A204.1 (cell line): ENCODE results near the gene DIP2C.
"Not testable (repeated sequence)": the region's sequence is repeated elsewhere in the genome, so short reads cannot be mapped to it uniquely, and the experiment has no call there.

ENCODE experiments used
- FAIRE-seq: peaks from 2 replicates; lab custom pipeline; 2012; peaks lifted over from hg19 to GRCh38; lab: Jason Lieb, UNC

The DIP2C gene

DNA sequence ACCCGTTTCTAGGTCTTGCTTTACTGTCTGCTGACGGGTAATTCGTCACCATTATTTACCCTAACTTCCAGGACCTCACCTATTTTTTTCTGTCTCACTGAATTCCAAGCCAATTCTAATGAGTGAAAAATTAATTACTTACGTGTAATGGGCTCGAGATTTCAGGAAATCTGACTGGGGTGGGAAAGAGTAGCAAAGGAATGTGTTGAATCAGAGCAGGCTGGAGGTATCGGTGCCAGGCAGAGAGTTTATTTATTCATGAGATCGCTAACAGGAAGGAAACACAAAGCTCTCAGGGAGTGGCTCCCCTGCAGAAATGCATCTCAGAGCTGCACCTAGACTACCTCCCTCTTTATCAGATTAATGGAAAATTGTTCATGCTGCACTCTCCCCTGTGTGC, 4.0 kb upstream of the DIP2C start:
- FAIRE-seq, result no peak

DNA sequence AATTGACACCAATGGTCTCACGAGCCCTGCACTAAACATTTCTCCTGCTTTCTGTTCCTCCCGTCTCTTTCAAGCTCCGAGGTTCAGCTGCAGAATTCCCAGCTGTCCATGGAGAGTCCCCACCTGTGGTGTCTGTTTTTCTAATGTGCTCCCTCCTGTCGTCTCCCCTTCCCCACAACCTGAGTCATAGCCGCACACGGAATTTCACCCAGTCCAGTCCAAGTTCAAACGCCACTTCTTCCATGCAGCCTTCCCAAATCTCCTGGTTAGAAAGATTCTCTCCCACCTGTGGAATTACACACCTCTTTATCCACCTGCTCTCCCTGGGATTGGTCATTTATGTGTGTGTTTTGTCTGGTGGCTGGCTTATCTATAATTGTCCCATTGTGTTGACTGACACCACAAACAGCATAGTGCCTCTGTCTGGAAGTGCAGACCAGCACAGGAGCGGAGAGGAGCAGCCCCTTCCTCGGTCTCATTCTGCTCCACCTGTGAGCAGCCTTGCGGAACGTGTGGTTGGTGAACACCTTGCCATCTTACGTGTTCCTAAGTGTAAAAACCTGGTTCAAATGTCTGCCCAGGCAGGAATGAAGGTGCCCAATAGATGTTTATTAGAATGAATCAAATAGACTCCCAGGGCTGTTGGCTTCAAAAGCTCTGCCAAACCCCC, 3.3 kb upstream of the DIP2C start:
- FAIRE-seq, result no peak

DNA sequence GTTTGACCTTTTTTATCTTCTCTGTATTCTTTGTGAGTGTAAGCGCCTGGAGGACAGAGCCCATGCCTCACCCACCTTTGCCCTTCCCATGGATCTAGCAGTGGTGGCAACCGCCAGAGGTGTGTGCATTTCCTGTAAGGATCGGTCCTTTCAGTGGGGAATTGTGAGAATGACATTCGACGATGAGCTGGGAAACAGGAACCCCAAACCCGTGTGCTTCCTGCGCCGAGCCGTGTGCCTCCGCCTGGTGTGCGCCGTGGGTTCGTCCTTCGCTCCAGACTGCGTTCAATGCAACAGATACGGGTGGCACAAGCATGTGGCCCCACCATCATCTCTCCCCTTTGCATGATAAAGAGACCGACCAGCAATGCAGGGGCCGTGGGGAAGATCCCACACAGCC, 1.7 kb upstream of the DIP2C start:
- FAIRE-seq, result no peak

DNA sequence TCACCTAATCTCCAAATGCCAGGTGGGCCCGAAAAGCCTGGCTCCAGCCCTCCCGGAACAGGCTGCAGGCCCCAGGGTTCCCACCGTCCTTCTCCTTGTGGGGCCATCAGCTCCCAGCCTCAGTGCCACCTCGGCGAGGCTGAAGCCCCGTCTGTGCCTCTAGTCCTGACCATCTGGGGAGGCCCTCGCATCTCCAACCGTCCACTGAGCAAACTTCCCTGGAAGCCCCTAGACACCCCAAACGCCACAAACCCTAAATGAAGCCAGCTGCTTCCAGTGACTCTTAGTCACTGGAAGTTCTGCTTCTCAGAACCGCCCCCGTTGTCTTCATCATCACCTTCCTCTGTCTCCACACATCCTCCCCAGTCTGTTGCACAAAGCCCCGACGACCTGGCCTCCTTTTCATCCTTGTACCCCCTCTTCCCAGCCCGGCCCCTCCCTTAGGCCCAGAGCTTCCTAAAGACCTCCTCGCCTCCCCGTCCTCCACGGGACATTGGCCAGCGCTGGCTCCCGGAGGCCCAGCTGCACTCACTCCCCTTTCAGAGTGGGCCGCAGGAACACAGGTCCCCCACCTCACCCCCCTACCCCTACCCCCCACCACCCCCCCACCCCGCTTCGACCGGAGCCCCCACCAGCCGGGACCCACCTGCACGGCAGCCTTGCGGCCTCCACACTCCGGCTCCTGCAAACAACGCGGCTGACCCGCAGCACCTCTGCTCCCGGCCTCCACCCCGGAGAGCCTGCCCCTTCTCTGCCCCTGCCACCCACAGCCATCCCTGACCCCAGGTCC, 1.1 kb upstream of the DIP2C start:
- no peak for FAIRE-seq

DNA sequence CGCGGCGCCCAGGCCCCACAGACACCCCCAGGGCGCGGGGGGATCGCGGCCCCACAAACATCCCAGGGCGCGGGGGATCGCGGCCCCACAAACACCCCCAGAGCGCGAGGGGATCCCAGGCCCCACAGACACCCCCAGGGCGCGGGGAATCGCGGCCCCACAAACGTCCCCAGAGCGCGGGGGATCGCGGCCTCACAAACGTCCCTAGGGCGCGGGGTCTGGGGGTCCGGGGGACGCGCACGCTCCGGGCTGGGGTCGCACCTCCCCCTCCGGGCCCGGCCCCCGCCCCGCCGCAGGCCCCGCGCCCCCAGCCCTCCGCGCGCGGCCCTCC, 382 bp downstream of the DIP2C start:
- no peak for FAIRE-seq

DNA sequence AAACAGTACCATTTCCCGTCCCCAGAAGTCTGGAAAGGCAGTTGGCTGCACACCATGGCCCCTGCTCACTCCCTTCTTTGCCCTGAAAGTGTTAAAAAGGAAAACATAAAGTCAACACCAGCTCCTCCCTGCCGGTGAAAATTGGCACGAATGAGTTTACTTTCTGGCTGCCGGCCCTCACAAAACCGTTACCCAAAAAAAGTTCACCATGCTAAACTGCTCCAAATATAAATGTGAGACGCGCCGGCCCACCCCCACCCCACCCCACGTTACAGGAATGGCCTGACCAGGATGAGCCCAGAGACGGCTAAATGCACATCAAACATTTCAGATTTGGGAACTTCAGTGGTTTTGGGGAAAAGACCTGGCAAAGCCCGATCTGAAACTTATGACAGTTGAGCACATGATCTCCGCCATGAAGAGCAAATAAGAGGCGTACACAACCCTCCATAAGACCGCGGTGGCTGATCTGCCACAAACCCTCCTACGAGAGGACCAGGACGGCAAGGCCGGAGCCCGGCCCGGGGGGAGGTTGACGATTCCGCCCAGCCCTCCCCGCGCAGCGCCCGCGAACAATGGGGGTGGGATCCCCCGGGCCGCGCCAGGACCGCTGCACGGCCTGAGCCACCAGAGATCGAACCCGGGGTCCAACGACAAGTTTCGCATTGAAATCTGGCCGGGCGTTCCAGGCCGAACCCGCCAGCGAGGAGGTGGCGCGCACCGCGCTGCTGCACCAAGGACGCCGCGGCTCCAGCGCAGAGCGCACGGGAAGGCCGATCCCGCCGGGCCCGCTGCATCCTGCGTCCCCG, 952 bp downstream of the DIP2C start:
- FAIRE-seq, result no peak

DNA sequence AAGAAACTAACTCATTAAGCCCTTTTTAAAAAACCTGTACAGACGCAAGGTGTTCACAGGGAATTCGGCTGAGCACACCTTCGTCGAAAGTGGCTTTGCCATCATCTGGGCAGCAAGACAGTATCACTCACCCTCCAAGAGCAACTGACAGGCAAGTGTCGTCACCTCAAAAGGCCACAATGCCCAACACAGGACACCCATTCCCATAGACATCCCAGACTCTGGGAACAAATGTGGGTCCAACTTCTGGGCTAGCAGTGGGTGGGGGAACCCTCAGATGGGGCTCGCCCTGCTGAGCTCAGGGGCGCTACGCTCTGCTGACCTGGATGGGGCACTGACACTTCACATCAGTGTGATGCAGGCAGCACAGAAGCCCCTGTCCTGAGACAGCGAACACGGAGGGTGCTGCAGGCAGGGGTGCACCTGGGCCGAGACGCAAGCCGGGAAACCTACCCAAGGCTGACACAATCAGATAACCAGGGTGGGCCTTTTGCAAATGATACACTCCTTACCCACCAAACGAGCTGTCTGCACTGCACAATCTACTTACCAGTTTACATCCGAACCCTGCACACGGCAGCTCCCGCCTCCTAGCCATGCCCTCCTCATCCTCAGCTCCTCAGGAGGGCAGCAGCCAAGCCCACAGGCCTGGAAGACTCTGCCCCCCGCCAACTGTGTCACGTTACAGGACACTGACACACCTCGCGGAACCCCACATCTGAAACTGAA, 1.7 kb downstream of the DIP2C start:
- no peak for FAIRE-seq

DNA sequence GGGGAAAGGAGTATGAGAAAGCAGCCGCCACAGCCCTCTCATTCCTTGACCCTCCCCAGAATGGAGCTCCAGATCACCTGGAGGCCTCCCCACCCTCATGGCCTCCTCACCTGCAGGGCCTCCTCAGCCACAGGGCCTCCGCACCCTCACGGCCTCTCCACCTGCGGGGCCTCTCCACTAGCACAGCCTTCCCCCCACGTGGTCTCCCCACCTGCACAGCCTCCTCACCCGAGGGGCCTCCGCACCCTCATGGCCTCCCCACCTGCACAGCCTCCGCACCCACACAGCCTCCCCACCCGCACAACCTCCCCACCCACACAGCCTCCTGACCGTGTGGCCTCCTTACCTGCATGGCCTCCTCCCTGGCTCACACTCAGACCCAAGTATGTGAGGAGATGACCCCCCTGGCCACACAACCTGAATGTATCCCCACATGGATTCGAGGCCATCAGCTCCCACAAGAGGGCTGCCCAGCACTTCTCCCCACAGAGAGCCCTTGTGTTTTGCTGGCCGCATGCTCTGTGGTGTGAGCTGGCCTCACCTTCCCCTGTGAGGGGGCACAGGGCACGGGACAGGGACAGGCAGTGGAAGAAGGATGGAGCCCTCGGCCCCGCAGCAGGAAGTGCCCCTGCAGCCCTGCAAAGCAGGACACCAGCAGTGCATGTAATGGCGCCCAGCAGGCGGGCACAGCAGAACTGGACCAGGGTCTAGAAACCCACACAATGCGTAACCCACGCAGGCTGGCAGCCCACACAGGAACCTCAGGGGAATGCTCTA, 3.1 kb downstream of the DIP2C start:
- FAIRE-seq, result no peak

DNA sequence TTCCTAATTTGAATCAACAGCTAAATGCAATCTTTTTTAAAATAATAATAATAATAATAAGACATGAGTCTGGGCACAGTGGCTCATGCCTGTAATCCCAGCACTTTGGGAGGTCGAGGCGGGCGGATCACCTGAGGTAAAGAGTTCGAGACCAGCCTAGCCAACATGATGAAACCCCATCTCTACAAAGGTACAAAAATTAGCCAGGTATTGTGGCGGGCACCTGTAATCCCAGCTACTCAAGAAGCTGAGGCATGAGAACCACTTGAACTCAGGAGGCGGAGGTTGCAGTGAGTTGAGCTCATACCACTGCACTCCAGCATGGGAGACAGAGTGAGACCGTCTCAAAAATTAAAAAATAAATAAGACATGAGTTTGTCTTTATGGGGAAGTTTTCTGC, 3.9 kb downstream of the DIP2C start:
- no peak for FAIRE-seq

DNA sequence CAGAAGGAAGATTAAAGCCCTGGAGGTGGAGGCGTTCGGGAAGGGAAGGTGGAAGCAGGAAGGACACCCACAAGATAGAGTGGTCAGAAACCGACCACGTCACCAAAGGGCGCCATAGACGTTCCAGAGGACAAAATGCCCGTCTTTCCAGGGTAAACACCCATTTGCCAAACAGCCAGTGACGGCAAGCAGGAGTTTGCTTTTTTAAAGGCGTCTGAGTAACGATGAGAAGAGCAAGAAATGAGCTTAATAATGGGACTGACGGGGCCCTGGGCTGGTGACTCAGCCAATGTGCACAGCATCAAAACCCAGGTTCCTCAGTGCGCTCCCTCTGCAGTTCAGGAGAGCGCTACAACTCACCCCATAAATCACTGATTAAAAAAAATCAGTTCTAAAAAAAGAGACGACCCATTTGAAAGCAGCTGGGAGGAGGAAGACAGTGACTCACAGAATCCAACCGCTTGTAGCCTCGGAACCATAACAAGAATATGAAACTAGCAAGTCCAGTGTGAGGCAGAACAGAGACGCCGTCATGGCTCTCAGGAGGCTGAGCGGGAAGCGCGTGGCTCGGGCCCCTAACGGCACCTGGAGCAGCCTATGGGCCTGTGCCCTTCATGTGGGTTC, 5.9 kb downstream of the DIP2C start:
- no peak for FAIRE-seq

DNA sequence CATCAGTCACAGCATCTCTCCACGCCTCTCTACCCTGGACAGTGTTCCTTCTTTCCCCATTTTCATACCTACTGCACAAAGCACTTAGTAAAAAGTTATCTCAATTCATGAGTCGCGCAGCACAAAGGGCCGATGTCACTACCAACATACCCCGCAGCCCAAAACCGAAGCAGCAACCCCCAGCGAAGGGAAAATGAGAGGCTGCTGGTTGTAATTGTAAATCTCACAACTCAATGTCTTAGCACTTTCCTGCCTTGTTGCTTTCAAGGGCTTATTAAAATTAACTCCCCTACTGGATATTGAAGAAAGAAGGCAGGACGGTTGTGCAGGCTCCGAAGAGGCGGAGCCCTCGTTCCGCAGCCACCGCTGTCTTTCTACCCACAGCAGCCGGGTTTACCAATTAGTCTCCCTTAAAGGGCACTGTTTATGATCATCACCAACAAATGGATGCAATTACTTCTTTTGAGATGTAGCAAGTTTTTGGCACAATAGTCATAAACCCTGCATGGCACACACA, 6.5 kb downstream of the DIP2C start:
- FAIRE-seq, result no peak

DNA sequence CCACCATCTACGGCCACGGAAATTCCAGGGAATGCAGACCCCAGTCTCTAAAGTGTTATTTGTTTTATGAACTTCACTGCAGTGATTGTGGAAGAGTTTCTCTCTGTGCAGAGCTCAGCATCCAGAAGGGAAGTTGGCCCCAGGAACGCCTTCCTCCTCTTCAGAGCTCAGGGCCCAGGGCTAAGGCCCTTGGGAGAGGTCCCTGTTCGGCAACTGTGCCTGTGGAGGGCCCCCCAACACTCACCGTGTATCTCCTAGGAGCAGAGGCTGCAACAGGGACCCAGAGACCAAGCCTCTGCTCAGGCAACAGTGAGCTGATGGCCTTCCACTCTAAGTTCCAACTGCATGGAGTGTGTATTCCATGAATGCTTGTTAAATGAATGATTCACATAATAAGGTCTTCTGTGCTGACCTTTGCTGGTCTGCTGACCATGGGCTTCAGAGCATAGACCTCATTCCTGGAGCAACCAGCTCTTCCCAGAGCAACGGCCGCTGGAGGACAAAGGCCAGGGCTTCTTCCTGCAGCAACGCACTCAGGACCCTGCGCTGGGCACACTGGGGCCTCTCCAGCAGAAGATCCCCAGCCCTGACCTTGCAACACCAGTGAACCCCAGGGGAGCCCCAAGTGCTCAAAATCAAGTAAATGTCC, 7.7 kb downstream of the DIP2C start:
- no peak for FAIRE-seq

DNA sequence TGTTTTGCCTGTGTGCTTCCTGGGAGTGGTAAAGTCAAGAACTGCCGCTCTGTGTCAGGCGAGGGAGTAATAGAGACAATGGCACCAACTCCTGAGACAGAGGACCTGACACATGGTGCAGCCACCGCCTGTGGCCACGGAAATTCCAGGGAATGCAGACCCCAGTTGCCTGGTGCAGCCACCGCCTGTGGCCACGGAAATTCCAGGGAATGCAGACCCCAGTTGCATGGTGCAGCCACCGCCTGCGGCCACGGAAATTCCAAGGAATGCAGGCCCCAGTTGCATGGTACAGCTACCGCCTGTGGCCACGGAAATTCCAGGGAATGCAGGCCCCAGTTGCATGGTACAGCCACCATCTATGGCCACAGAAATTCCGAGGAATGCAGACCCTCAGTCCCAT, 8.7 kb downstream of the DIP2C start:
- no peak for FAIRE-seq

DNA sequence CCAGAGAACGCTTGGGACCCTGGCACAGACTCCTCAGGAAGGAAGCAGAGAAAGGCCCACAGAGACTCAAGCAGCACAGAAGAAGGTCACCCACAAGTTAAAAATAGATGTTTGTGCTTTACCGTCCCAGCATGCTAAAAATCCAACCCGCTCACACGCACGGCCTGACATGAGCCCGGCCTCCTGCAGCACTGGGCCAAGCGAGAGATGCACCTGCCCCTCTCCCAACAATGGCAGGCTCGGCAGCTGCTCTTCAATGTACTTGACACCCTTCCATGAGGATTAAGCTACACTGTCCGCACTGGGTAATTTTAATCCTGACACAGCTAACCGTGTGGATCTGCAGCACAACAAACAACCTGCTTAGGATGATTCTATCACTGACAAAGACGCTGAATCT, 9.3 kb downstream of the DIP2C start:
- FAIRE-seq, result no peak

DNA sequence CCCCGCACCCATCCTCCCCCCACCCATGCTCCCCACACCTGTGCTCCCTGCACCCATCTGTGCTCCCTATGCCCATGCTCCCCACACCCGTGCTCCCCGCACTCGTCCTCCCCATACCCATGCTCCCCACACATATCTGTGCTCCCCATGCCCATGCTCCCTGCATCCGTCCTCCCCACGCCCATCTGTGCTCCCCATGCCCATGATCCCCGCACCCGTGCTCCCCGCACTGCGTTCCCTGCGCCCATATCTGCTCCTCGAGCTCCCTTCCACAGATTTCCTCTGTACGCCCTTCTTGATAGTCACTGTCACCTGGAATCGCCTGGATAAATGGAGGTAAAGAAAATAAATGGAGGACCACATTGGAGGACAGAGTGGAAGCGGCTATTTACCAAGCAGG, 9.9 kb downstream of the DIP2C start:
- no peak for FAIRE-seq

DNA sequence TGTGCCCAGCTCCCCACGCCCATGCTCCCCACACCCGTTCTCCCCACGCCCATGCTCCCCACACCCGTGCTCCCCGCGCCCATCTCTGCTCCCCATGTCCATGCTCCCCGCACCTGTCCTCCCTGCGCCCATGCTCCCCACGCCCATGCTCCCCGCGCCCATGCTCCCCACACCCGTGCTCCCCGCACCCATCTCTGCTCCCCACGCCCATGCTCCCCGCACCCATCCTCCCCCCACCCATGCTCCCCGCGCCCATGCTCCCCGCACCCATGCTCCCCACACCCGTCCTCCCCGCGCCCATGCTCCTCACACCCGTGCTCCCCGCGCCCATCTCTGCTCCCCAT, 10.8 kb downstream of the DIP2C start:
- not testable (repeated sequence) for FAIRE-seq

DNA sequence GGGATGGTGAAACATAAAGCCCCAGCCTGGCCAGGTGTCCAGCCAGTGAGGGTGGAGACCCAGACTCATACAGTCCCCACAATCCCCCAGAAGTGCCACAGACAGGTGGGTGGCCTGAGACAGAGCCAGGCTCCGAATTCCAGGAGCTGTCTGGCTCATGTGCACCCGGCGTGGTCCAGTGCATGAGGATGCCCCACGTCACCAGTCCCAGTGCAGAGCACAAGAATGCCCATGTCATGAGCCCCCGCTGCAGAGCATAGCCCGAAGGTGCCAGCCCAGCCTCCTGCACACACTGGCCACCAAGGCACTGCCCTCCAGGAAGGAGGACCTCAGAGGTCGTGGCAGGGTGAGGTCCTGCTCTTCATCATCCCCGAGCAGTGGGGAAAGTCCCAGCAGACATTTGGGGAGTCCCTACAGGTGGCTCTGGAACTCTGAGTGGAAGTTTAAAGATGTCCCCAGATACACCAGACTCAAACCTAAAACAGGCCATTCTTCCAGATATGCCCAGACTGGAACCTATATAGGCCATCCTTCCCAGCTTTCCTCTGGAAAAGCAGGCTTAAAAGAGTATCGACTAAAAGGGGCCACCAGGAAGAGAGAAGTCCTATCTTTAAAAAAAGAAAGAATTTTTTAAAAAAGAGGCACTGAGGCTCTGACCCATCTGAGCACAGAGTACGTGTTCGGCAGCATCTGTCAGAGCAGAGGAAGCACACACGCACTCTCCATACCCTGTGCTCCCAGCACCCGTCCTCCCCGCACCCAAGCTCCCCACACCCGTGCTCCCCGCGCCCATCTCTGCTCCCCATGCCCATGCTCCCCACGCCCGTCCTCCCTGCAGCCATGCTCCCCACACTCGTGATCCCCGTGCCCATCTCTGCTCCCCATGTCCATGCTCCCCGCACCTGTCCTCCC, 11.5 kb downstream of the DIP2C start:
- no peak for FAIRE-seq

DNA sequence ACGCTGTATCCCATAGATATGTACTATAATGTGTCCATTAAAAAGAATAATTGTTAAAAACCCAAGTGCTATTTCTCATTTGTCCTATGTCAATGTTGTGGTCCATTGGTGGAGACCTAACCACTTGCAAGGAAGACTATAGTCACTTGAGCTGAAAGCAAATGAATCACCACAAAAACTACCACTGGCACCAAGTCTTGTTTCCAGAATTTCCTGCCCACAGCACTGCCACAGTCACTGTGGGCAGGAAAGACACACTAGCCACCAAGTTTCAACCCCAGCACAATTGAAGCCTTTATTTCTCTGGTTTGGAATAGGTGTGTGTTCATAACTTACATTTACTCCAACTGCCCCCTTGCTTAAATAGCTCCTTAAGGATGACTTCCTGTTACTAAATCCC, 12.4 kb downstream of the DIP2C start:
- no peak for FAIRE-seq

DNA sequence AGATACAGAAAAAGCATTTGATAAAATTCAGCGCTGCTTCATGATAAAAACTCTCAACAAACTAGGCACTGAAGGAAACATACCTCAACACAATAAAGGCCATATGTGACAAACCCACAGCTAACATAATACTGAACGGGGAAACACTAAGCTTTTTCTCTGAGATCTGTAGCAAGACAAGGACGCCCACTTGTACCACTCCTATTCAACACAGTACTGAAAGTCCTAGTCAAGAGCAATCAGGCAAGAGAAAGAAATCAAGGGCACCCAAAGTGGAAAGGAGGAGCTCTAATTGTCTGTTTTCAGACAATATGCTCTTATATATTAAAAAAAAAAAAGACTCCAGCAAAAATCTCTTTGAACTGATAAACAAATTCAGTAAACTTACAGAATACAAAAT, 13.3 kb downstream of the DIP2C start:
- FAIRE-seq, result no peak

DNA sequence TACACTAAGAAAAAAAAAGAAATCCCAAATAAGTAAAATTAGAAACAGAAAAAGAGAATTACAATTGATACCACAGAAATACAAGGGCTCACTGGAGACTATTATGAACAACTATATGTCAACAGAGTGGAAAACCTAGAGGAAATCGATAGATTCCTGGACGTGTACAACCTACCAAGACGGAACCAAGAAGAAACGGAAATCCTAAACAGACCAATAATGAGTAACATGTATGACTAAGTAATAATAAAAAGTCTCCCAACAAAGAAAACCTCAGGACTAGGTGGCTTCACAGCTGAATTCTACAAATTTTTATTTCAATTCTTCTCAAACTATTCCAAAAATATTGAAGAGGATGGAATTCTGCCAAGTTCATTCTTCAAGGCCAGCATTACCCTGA, 13.9 kb downstream of the DIP2C start:
- no peak for FAIRE-seq
